Stimulated activated CD8-positive, alpha-beta memory T cell treated with anti-CD3 and anti-CD28 coated beads, Interleukin-4, amount 100 ng/mL, for 1 hour (primary cell): Measurements from ENCODE around the gene FXYD7.
"Not testable (repeated sequence)": the region's sequence is repeated elsewhere in the genome, so short reads cannot be mapped to it uniquely, and the experiment has no call there.

Experiments used
- DNase-seq, 2 donors: peaks; one replicate each; pipeline ENCODE4 v3.0.0-alpha.2; 2020; ENCODE audit warnings: low read depth in 2 of 2, low spot score in 1 of 2

Gene FXYD7

DNA sequence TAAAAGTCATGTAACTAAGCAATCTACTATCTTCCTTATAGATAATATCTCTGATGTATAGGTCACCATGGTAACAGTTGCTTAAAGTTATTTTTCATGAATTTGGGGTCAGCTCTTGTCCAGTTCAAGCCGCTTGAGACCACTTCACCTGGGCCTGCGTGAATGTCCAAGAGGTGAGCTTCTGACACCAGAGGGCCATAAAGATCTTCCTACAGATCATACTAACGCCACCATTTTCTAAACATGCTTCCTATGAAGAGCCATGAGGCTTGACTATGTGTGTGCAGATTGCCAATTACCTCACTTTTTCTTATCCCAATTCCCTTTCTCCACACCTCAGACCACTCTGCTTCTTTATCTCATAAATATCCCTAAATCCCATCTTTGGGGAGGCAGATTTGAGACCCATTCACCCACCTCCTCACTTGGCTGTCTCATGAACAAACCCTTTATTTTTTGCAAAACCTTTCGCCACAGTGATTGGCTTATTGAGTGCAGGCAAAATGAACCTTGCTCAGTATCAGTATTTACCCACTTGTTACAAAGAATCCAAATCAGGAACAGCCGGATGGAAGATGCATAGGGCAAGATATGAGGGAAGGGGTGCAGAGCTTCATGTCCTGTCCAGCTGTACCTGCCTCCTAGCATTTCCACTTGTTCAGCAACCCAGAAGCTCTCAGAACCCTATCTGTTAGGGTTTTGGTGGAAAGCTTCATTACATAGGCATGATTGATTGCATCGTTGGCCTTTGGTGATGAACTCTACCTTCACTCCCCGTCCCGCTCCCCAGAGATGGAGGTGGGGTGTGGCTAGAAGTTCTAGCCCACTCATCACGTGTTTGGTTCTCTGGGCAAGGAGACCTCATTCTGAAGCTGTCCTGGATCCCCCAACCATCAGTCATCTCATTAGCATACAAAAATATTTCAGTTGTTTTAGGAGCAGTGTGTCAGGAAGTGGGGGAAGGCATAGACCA is 51.2 kb downstream of the FXYD7 start:
- DNase-seq, result no peak

DNA sequence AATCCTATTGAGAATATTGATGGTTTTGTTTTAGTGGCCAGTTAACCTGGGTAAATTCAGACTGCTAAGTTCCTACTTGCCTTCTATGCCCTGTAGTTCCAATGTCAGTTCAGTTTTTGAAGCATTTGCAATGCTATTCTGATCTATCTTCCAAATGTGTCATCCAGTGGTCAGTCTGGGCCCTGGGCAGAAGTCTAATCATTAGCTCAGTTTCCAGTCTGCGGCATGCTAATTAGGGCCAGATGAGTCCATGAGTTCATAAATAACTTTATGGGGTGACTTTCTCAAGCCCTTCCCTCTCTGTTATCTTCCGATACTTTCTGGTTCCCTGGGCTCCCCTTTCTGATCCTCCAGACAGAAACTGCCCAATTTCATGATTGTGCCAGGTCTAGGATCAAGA is 52.8 kb downstream of the FXYD7 start:
- DNase-seq, result no peak

DNA sequence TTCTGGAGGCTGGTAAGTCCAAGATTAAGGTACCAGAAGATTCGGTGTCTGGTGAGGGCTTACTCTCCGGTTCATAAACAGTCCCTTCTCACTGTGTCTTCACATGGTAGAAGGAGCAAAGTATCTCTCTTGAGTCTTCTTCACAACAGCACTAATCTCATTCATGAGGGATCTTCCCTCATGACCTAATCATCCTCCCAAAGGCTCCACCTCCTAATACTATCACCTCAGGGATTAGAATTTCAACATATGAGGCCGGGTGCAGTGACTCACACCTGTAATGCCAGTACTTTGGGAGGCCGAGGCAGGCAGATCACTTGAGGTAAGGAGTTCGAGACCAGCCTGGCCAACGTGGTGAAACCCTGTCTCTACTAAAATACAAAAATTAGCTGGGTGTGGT is 53.8 kb downstream of the FXYD7 start:
- not testable (repeated sequence) for DNase-seq

DNA sequence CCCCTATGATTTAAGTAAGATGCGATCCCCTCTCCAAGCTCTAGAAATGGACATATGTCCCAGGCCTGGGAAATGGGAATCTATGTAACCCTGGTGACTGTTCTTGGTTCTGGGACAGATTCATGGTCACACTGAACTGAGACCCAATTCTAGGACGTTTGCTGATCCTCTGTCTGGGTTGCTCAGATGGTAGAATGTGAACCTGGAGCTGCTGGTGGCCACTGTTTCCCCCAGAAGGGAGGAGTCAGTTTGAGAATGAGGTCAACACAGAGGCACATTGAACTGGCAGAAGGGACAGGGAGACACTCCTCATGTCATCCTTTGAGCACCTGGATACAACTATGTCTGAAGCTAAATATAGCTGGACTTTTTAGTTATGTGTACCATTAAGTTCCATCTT is 56.4 kb downstream of the FXYD7 start:
- DNase-seq, result no peak

DNA sequence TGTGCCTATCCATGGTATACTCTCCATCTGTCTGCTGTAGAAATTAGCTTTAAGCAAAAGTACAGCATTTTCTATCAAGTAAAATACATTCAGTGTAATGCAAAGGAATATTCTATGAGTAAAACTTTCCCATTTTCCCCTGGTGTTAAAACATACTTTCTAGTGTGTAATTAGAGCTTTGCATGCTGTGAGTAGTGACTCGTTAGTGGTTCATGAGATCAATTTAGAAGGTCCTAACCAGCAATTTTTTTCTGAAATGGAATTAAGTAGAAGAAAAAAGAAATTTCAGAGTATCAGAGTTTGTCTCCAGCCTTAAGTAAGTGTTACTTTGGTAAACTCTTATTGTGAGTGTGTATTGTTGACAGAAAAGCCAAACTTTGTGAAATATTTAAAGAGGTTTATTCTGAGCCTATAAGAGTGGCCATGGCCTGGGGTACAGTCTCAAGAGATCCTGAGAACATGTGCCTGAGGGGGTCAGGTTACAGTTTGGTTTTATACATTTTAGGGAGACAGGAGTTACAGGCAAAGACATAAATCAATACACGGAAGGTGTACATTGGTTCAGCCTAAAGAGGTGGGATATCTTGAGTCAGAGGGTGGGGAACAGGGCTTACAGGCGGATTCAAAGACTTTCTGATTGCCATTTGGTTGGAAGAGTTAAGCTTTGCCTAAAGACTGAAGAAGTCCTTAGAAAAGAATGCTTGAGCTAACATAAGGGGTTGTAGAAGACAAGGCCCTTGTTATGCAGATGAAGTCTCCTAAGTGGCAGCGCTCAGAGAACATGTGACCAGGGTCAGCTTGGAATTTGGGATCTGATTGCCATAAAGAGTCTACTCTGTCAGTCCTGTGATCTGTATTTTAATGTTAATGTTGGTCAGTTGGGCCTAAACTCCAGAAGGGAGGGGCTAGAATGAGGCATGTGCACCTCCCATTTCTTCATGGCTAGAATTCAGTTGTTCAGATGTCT is 60.0 kb downstream of the FXYD7 start:
- no peak for DNase-seq
